ENCODE data around the gene NEDD9.

Gene NEDD9

DNA sequence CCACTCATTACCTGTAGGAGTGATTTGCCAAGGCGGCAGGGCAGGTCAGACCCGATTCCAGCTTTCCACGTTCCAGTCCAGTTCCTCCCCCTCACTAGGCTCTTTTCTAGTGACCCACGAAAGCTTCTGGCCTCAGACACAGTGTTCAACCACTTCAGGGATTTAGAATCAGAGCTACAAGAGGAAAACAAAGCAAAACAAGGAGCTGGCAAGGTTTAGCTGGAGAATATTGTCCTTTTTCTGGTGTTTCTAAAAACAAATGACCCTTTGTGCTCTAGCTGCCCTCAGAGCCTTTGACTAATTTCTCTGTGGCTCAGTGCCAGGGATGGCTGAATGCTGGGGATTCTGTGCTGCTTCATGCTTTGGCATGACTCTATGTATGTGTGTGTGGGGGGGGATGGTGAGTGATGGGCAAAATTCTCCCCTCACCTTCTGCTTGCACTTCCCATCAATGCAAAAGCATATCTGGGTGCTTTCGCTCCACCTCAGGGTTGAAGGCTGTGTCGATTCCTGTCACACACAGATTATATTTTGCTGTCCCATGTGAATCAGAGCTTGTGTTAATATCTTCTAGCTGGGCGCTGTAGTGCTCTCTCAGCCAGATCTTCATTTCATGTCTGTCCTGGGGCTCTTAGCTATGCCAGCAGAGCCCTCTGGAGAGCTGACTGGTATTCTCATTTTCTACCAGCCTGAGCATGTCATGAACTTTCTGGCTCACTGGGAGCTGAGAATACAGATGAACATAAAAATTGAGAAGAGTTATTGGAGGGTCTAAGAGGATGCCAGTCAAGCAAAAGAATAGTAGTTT is 19.3 kb upstream of the NEDD9 start:
- in situ Hi-C loops (cut with HindIII; ENCODE audit: low sequenced_read_pairs): no loop called here
- no peak overlapping the region for H3K4me3 ChIP-seq (ENCODE audit: low read depth, low read length)
- TF ChIP-seq, protein P1, sequence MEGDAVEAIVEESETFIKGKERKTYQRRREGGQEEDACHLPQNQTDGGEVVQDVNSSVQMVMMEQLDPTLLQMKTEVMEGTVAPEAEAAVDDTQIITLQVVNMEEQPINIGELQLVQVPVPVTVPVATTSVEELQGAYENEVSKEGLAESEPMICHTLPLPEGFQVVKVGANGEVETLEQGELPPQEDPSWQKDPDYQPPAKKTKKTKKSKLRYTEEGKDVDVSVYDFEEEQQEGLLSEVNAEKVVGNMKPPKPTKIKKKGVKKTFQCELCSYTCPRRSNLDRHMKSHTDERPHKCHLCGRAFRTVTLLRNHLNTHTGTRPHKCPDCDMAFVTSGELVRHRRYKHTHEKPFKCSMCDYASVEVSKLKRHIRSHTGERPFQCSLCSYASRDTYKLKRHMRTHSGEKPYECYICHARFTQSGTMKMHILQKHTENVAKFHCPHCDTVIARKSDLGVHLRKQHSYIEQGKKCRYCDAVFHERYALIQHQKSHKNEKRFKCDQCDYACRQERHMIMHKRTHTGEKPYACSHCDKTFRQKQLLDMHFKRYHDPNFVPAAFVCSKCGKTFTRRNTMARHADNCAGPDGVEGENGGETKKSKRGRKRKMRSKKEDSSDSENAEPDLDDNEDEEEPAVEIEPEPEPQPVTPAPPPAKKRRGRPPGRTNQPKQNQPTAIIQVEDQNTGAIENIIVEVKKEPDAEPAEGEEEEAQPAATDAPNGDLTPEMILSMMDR (IDR thresholded peaks at IDR 0.05; ENCODE audit: low read depth, low read length, missing control alignments): no peak
- no peak for DNase-seq (ENCODE audit: low read depth)

DNA sequence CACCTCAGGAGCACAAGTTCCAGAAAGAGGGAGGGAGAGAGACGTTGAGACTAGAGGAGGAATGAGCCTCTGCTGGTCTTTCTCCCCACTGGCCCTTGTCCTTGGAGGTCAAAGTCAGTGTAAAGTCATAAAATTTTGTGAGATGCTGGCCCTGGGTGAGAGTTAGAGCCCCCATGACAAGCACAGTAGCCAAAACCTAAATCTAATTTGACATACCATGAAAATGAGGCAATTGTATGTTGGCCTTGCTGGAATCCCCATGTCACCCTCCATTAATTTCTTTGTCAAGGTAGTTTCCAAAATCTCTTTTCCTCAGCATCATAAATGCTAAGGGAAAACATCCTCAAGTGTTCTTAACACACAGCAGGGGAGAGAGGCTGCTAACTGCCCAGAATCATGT is 17.6 kb upstream of the NEDD9 start:
- no peak for DNase-seq (ENCODE audit: low read depth)
- in situ Hi-C loops (cut with HindIII; ENCODE audit: low sequenced_read_pairs): no loop called here
- TF ChIP-seq, protein P1 (IDR thresholded peaks at IDR 0.05; ENCODE audit: low read depth, low read length, missing control alignments): no peak
- H3K4me3 ChIP-seq (ENCODE audit: low read depth, low read length): no peak overlapping the region

DNA sequence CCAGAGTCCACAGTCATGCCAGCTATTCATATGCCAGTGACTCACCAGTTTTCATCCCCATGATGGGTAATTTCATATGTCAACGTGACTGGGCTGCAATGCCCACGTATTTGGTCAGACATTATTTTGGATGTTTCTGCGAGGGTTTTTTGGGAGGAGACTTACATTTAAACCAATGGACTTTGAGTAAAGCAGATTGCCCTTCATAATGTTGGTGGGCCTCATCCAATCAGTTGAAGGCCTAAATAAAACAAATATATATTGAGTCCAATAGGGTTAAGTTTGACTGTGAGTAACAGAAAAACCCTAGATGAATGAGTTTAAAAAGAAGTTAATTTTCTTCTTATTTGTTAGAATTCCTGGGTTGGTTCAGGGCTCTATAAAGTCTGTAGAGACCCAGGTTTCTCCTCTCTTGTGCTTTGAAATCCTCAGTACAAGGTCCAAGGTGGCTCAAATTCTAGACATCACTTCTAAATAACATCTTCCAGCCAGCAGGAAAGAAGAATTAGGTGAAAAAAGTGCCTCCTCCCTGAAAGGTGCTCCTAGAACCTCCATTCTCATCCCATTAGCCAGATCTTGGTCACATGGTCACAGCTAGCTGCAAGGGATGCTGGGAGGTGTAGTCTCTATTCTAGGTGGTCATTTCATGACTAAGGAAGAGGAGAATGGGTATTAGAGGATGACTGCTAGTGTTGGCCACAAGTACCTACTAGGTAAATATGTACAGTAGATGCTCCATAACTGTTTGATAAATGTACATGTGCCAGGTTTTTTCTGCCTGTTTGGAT is 16.7 kb upstream of the NEDD9 start:
- DNase-seq (ENCODE audit: low read depth): no peak
- in situ Hi-C loops (cut with HindIII; ENCODE audit: low sequenced_read_pairs): no loop called here

DNA sequence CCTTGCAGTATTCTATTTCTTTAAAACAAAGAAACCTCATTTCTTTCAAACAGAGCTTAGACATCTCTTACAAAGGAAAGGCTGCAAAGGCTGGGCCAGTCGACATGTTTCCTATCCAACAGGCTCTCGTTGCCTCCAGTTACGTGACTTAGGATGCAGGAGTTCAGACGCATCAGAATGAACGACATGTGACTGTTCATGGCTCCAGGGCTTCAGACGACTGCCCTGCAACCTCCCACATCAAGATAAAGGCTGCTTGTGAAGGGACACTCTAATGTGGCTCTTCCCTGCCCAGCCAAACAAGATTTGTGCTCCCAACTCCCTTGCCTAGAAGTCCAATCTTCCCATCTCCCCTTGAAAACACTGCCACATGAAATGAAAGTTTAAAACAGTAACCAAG is 14.3 kb upstream of the NEDD9 start:
- no peak for DNase-seq (ENCODE audit: low read depth)
- in situ Hi-C loops (cut with HindIII; ENCODE audit: low sequenced_read_pairs): no loop called here
- TF ChIP-seq, protein P1 (IDR thresholded peaks at IDR 0.05; ENCODE audit: low read depth, low read length, missing control alignments): no peak
- H3K4me3 ChIP-seq (ENCODE audit: low read depth, low read length): no peak overlapping the region

More for the DNA sequence above, 16.7 kb upstream of the NEDD9 start:
- TF ChIP-seq, protein P1 (IDR thresholded peaks at IDR 0.05; ENCODE audit: low read depth, low read length, missing control alignments): no peak
- H3K4me3 ChIP-seq (ENCODE audit: low read depth, low read length): no peak overlapping the region

DNA sequence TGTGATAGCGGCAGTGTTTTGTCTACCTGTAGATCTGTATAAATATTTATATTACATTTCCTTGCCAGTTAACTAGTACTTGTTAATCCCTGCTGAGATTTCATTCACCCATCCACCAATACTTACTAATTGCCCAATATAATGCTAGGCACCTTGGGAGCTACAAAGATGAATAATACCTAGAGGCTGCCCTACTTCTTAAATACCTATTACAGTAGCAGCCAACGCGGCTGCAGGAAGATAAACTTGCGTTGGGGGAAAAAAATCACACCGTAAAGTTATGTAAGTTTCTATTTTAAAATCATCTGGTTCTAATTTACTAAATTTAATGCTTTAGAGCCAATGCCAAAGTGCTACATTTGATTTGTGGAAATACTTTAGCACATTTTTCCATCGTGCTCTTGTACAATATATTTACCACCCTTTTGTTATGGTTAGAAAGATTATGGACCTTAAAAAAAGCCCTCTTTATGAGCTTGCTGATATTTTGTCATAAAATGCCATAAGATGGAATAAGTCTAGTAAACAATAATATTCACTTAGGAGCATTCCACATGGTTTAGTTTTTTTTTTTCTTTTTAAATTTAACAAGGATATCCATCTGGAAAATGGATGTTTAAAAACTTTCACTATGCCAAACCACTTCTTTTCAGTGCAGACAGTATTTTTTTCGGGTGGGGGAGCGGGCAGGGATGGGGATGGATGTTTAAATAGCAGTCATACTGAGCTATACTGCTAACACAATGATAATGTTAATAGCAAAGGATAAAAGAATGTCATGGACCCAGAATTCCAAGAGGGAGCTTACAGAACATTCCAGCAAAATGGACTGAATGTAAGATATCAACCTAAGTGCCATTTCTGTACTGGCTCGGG is 13.2 kb upstream of the NEDD9 start:
- DNase-seq (ENCODE audit: low read depth): no peak
- no peak overlapping the region for H3K4me3 ChIP-seq (ENCODE audit: low read depth, low read length)
- TF ChIP-seq, protein P1 (IDR thresholded peaks at IDR 0.05; ENCODE audit: low read depth, low read length, missing control alignments): no peak
- in situ Hi-C loops (cut with HindIII; ENCODE audit: low sequenced_read_pairs): no loop called here
